Activated CD4-positive, alpha-beta T cell treated with anti-CD3 and anti-CD28 coated beads for 24 hours (primary cell): ENCODE data around the gene NUP205.
A peak's percentile ranks its signal among the peaks of the same experiment; 100 is the strongest.

Experiments
- DNase-seq, 2 donors: peaks; one replicate each; pipeline ENCODE4 v3.0.0-alpha.2; 2020; ENCODE audit warnings: low read depth in 2 of 2

Gene NUP205

DNA sequence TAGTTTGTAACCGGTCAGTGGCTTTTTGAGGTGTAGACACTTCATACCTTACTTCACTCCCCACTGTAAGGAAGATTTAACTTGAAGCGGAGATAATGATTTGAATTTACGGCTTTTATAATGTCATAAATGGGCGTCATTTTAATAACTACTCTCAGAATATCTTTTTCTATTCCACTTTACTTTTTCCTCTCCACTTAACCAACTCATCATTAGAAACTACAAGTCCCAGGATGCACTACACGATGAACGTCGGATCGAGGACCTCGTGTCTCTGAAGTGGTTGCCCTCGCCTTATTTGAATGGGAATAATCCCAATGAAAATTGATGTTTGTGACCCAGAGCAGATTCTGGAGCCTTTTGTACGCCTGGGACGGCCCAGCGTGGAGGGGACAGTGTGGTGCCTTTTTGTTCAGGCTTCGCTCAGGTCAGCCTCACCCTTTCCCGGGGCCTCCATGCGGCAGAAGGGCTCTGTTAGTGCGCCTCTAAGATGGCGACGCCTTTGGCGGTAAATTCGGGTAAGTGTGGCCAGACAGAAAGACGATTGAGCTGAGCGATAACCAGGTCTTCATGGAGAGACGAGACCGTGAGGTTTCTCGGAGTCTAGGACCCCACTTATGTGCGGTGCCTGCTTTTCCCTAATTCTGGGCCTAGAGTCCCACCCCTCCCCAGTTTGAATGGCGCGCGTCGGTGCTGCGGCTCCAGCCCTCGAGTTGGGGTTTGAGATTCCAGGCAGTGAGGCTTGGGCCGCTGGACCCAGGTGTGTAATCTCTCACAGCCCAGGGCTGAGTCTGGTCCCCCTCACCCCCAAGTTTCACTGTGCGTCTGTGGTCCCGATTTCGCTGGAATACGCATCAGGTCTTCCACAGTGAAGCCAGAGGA is at the start of gene NUP205:
TSS of gene NUP205 (plus strand) at position 463 of the 882 bp plus-strand sequence. CDS start at position 491, 28 bp downstream.
- peak; percentile 50 to 58 for DNase-seq

DNA sequence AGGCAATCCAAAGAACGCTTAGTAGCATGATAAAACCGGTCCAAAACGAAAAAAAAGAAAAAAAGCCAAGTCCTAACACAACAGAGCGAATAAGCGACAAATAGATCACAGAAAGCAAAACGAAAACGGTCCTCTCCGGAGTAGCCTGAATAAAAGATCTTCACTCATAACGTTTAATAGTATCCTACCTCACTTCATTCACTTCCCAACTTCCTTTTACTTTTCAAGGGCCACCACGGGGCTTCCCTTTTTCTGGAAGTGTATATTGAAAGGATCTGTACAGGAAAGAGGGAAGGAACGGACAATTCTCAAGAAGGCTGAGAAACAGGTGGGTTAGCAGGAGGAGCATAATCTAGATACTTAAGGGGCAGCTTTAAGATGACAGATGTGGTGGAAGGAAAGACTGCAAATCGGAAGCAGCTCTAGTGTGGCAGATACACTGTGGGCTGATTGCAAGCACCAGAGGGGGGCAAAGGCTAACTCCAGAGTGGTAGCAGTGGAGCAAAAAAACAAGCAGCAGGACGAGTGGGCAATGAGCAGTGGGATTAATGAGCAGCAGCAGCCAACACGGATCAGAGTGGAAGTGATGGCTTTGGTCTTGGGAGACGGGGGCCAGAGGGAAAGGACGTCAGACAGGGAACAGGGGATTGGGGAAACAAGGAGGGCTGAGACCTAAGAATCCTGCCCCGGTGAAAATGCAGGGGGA is 48.7 kb upstream of the NUP205 start:
- DNase-seq = peak in 1 of 2 donors; percentile 1

GRCh38 chr7:135509589-135509838 is 48.2 kb upstream of the NUP205 start:
- DNase-seq = no peak

DNA sequence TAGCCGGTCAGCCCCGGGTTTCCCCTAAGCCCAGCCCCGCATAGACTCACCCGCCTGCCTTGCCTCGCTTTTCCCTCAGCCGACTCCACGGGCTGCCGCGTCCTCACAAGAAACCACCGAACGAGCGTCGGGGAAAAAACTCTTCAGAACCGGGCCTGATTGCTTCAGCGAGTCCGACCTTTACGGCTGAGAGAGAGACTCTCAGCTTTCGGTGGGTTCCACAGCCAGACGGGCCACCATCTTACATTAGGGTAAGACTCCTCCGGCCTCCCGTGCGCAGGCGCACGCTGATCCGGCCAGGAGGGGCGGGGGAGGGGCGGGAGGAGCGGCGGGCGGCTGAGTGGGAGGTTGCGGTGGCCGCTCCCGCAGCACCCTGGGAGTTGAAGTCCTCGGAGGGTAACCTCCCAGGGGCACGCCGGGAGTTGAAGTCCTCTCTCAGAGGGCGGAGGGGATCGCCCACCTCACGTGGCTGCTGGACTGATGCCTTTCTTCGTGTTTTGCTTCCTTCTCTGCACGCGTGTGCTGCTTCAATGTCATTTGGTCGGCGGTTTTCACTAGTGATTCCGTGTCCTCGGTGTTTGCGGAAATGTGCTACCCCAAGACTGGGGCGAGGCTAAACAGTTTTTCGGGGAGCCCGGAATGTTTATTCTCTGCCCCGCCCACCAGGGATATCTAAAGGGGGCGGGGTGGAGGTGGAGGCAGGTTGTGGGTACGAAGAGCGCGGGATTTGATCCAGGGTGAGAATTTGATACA is 47.7 kb upstream of the NUP205 start, which contains the start of gene CNOT4:
TSS of gene CNOT4 (minus strand) at position 264 of the 753 bp plus-strand sequence. CDS start 71,771 bp downstream, outside the sequence.
- peak; percentile 92 to 95 for DNase-seq

GRCh38 chr7:135510592-135511183 is 47.0 kb upstream of the NUP205 start:
- DNase-seq = no peak

- DNase-seq = peak in 1 of 2 donors; percentile 4
Observed at GRCh38 chr7:135512135-135512887, 45.4 kb upstream of the NUP205 start.

- no peak for DNase-seq
Observed at GRCh38 chr7:135514856-135515255, 42.9 kb upstream of the NUP205 start.

DNA sequence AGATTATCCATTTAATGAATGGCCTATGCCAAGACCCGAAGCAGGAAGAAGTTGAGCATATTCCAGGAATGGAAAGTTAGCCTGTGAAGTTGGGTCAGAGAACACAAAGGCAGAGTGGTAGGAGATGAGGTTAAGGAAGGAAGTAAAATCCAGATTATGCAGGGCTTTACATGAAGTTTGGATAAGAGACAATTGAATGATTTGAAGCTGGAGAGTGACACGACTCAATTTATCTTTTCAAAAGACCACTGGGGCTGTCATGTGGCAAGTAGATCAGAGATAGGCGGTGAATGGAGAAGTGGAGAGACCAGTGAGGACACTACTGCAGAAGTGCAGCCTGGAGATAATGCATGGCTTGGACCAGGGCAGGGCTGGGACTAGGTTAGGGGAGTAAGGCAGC is 40.7 kb upstream of the NUP205 start:
- no peak for DNase-seq

GRCh38 chr7:135518748-135519147 is 39.0 kb upstream of the NUP205 start:
- DNase-seq = no peak

GRCh38 chr7:135519233-135519688 is 38.5 kb upstream of the NUP205 start:
- no peak for DNase-seq

- DNase-seq = no peak
Observed at GRCh38 chr7:135519871-135520270, 37.8 kb upstream of the NUP205 start.

- no peak for DNase-seq
Observed at GRCh38 chr7:135522509-135522908, 35.2 kb upstream of the NUP205 start.

- DNase-seq = no peak
Observed at GRCh38 chr7:135523146-135523545, 34.6 kb upstream of the NUP205 start.

DNA sequence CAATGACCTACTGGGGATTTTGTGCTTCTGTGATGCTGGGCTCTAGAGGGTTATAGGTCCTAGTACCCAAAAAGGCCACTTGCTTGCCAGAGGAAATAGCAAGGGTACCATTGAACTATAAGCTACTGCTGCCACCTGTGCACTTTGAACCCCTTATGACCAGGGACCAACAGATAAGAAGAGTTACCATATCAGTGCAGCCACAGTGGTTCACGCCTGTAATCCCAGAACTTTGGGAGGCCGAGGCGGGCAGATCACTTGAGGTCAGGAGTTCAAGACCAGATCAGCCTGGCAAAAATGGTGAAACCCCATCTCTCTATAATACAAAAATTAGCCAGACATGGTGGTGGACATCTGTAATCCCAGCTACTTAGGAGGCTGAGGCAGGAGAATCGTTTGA is 32.3 kb upstream of the NUP205 start:
- no peak for DNase-seq

GRCh38 chr7:135527025-135527424 is 30.7 kb upstream of the NUP205 start:
- DNase-seq = no peak

- no peak for DNase-seq
Observed at GRCh38 chr7:135536150-135536549, 21.6 kb upstream of the NUP205 start.

- no peak for DNase-seq
Observed at GRCh38 chr7:135537453-135537852, 20.3 kb upstream of the NUP205 start.

DNA sequence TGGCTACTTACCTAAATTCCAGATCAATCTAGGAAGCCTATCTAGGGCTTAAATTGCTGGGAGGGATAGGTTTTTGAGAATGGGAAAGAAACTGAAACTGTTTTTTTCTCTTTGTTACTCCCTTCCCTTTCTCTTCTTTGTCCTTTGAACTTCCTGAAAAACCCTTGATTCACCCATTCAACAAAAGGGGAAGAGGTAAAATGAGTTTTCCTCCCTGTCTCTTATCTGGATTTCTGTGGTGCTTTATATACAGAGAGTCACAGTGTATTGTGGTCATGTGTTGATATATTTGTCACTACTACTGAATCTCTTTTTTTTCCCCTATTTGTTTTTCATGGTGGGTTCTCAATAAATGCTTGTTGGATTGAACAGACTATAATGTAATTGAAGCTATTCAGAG is 19.8 kb upstream of the NUP205 start:
- DNase-seq = no peak

GRCh38 chr7:135538376-135538775 is 19.3 kb upstream of the NUP205 start:
- DNase-seq = no peak

GRCh38 chr7:135539629-135540028 is 18.1 kb upstream of the NUP205 start:
- DNase-seq = no peak

DNA sequence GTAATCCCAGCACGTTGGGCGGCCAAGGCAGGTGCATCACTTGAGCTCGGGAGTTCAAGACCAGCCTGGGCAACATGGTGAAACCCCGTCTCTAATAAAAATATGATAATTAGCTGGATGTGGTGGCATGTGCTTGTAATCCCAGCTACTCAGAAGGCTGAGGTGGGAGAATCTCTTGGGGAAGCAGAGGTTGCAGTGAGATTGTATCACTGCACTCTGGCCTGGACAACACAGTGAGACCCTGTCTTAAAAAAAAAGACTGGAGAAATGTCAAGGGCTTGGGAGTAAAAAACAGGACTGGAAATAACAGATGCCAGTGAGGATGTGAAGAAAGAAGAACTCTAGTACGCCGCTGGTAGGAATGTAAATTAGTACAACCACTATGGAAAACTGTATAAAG is 16.7 kb upstream of the NUP205 start:
- no peak for DNase-seq
